GM23248 (cell line): ENCODE measurements around the gene ZC3H7A.

ENCODE experiments used
- EZH2 ChIP-seq: fragments of 200-600 bp; sonication (generic); IDR thresholded peaks from 2 replicates; pipeline ENCODE4 v1.6.1; 2018; ENCODE audit warnings: antibody characterized with exemption, mild to moderate bottlenecking; ENCODE audit not compliant: insufficient read depth, poor library complexity, severe bottlenecking
- EZH2phosphoT487 ChIP-seq: fragments of 200-600 bp; sonication (generic); IDR thresholded peaks from 2 replicates; pipeline ENCODE4 v1.6.1; 2018; ENCODE audit warnings: antibody characterized with exemption, moderate library complexity, mild to moderate bottlenecking, low read depth; ENCODE audit not compliant: insufficient read depth

- TF ChIP-seq EZH2 (no peak), EZH2phosphoT487 (no peak)
Observed at GRCh38 chr16:11781773-11782172, 15.3 kb downstream of the ZC3H7A start.
